Measurements from ENCODE around the gene PHF2. TPM values are rescaled to one million over a fixed set of nuclear protein-coding genes. Genes with fewer than 3 reads are reported as not detected.

The PHF2 gene
- total RNA-seq, 1 donor from 2014 or later: 40.3 TPM

- H3K4me1 Mint-ChIP-seq (ENCODE audit: unreplicated experiment): peaks cover 32% of the 10 kb centered on the region
- peaks cover 4% of the 10 kb centered on the region for H3K36me3 Mint-ChIP-seq (ENCODE audit: unreplicated experiment)
- no peak overlapping the region for H3K4me3 Mint-ChIP-seq (ENCODE audit: unreplicated experiment)
- H3K27me3 Mint-ChIP-seq (ENCODE audit: unreplicated experiment): no peaks in the 10 kb centered on the region
- no peak overlapping the region for H3K27ac Mint-ChIP-seq (ENCODE audit: unreplicated experiment)
- no peak for TF ChIP-seq CTCF (IDR thresholded peaks at IDR 0.05)
- no peak for DNase-seq (ENCODE audit: extremely low spot score, unreplicated experiment)
- H3K9me3 Mint-ChIP-seq (ENCODE audit: unreplicated experiment): peaks cover 8% of the 10 kb centered on the region
Observed at GRCh38 chr9:93600504-93600903, 24.1 kb downstream of the PHF2 start.

- H3K27ac Mint-ChIP-seq (ENCODE audit: unreplicated experiment): no peak overlapping the region
- no peaks in the 10 kb centered on the region for H3K27me3 Mint-ChIP-seq (ENCODE audit: unreplicated experiment)
- TF ChIP-seq CTCF (IDR thresholded peaks at IDR 0.05): no peak
- peaks cover 33% of the 10 kb centered on the region for H3K4me1 Mint-ChIP-seq (ENCODE audit: unreplicated experiment)
- no peak overlapping the region for H3K4me3 Mint-ChIP-seq (ENCODE audit: unreplicated experiment)
- DNase-seq (ENCODE audit: extremely low spot score, unreplicated experiment): no peak
- H3K36me3 Mint-ChIP-seq (ENCODE audit: unreplicated experiment): peaks cover 5% of the 10 kb centered on the region
- peaks cover 10% of the 10 kb centered on the region for H3K9me3 Mint-ChIP-seq (ENCODE audit: unreplicated experiment)
Observed at GRCh38 chr9:93601063-93601462, 24.7 kb downstream of the PHF2 start.

- no peak for TF ChIP-seq CTCF (IDR thresholded peaks at IDR 0.05)
- peaks cover 8% of the 10 kb centered on the region for H3K36me3 Mint-ChIP-seq (ENCODE audit: unreplicated experiment)
- peaks cover 17% of the 10 kb centered on the region for H3K9me3 Mint-ChIP-seq (ENCODE audit: unreplicated experiment)
- H3K27me3 Mint-ChIP-seq (ENCODE audit: unreplicated experiment): no peaks in the 10 kb centered on the region
- H3K27ac Mint-ChIP-seq (ENCODE audit: unreplicated experiment): no peak overlapping the region
- peaks cover 39% of the 10 kb centered on the region for H3K4me1 Mint-ChIP-seq (ENCODE audit: unreplicated experiment)
- no peak overlapping the region for H3K4me3 Mint-ChIP-seq (ENCODE audit: unreplicated experiment)
- DNase-seq (ENCODE audit: extremely low spot score, unreplicated experiment): no peak
Observed at GRCh38 chr9:93601666-93602065, 25.3 kb downstream of the PHF2 start.

- DNase-seq (ENCODE audit: extremely low spot score, unreplicated experiment): no peak
- Mint-ChIP-seq H3K27me3 (ENCODE audit: unreplicated experiment) (no peaks in the 10 kb centered on the region), H3K27ac (ENCODE audit: unreplicated experiment) (no peak overlapping the region), H3K4me1 (ENCODE audit: unreplicated experiment) (peaks cover 40% of the 10 kb centered on the region), H3K36me3 (ENCODE audit: unreplicated experiment) (peaks cover 8% of the 10 kb centered on the region), H3K4me3 (ENCODE audit: unreplicated experiment) (no peak overlapping the region), H3K9me3 (ENCODE audit: unreplicated experiment) (peaks cover 17% of the 10 kb centered on the region)
- TF ChIP-seq CTCF (IDR thresholded peaks at IDR 0.05): no peak
Observed at GRCh38 chr9:93603011-93603410, 26.6 kb downstream of the PHF2 start.

GRCh38 chr9:93603906-93604326 is 27.5 kb downstream of the PHF2 start:
- Mint-ChIP-seq H3K4me3 (ENCODE audit: unreplicated experiment) (no peak overlapping the region), H3K4me1 (ENCODE audit: unreplicated experiment) (peaks cover 36% of the 10 kb centered on the region), H3K27me3 (ENCODE audit: unreplicated experiment) (no peaks in the 10 kb centered on the region), H3K27ac (ENCODE audit: unreplicated experiment) (no peak overlapping the region), H3K36me3 (ENCODE audit: unreplicated experiment) (peaks cover 8% of the 10 kb centered on the region), H3K9me3 (ENCODE audit: unreplicated experiment) (peaks cover 19% of the 10 kb centered on the region)
- no peak for TF ChIP-seq CTCF (IDR thresholded peaks at IDR 0.05)
- DNase-seq (ENCODE audit: extremely low spot score, unreplicated experiment): no peak

Data from osteocyte (in vitro differentiated cells).